Spinal cord (tissue), 10 donors: Measurements from ENCODE around the gene ABCG1. TPM values are rescaled to one million over a fixed set of nuclear protein-coding genes. Genes with fewer than 3 reads are reported as not detected.
A peak's percentile ranks its signal among the peaks of the same experiment; 100 is the strongest.

Experiments
- DNase-seq, 6 donors: peaks; one replicate each; pipeline versions ENCODE4 v3.0.0 to v3.0.0-alpha.2; 2013 to 2015; ENCODE audit warnings: low spot score in 6 of 6, low read depth in 4 of 6
- H3K27ac ChIP-seq: one replicate; pipeline ENCODE4 v1.5.1; 2013; ENCODE audit warnings: low read depth, low read length, control low read depth
- H3K27me3 ChIP-seq: one replicate; pipeline ENCODE4 v1.6.1; 2013; ENCODE audit warnings: low read length; ENCODE audit not compliant: control insufficient read depth, insufficient read depth
- H3K36me3 ChIP-seq: one replicate; pipeline ENCODE4 v1.6.1; 2013; ENCODE audit warnings: low read length; ENCODE audit not compliant: control insufficient read depth, insufficient read depth
- H3K4me1 ChIP-seq: one replicate; pipeline ENCODE4 v1.6.1; 2013; ENCODE audit warnings: low read length; ENCODE audit not compliant: control insufficient read depth, insufficient read depth
- H3K4me3 ChIP-seq: one replicate; pipeline ENCODE4 v1.5.1; 2013; ENCODE audit warnings: low read depth, low read length, control low read depth
- H3K9me3 ChIP-seq: one replicate; pipeline ENCODE4 v1.6.1; 2013; ENCODE audit warnings: low read length; ENCODE audit not compliant: control insufficient read depth, insufficient read depth
- WGBS: methylation state at CpG from one replicate; pipeline ENCODE4 v1.1.5; 2013; ENCODE audit warnings: missing lambda C conversion rate; ENCODE audit not compliant: insufficient coverage; 5-methylcytosine and 5-hydroxymethylcytosine counted together
- long read RNA-seq, 4 donors: transcript quantifications; one replicate each; lab custom pipeline, GENCODE V29; 2026
- polyA plus RNA-seq, 2 donors: library from polyadenylated mRNA; unstranded; fragments of 120-200 nt; gene quantifications; one replicate each; pipeline ENCODE4 v1.2.1, GENCODE V29; 2013; ENCODE audit not compliant: insufficient read length in 2 of 2
- total RNA-seq, 2 donors: library from RNA; depleted of rRNA in 1 of 2; stranded (reverse); fragments of 120-200 nt in 1 of 2; fragments of >200 nt in 1 of 2; gene quantifications; one replicate each; pipeline versions ENCODE4 v1.2.3 to v1.2.4, GENCODE V29; 2013 to 2014
- donor health status: healthy.

ABCG1 gene
- total RNA-seq, result 10 to 100 TPM; 22.5 to 23.4 TPM
- polyA plus RNA-seq, result 10 to 100 TPM; 16.0 to 16.1 TPM
- long read RNA-seq, donor 1, partial matches to known transcripts, result 19 of 23 reads
- long read RNA-seq, donor 1, other reads (novel, unspliced or antisense), result 0 of 23 reads
- long read RNA-seq, donor 2, partial matches to known transcripts, result 0 of 3 reads
- long read RNA-seq, donor 2, other reads (novel, unspliced or antisense), result 0 of 3 reads
- long read RNA-seq, donor 3, partial matches to known transcripts, result 0 of 1 reads
- long read RNA-seq, donor 3, other reads (novel, unspliced or antisense), result 0 of 1 reads
- long read RNA-seq, donor 4, partial matches to known transcripts, result 178 of 179 reads
- long read RNA-seq, donor 4, other reads (novel, unspliced or antisense), result 0 of 179 reads

DNA sequence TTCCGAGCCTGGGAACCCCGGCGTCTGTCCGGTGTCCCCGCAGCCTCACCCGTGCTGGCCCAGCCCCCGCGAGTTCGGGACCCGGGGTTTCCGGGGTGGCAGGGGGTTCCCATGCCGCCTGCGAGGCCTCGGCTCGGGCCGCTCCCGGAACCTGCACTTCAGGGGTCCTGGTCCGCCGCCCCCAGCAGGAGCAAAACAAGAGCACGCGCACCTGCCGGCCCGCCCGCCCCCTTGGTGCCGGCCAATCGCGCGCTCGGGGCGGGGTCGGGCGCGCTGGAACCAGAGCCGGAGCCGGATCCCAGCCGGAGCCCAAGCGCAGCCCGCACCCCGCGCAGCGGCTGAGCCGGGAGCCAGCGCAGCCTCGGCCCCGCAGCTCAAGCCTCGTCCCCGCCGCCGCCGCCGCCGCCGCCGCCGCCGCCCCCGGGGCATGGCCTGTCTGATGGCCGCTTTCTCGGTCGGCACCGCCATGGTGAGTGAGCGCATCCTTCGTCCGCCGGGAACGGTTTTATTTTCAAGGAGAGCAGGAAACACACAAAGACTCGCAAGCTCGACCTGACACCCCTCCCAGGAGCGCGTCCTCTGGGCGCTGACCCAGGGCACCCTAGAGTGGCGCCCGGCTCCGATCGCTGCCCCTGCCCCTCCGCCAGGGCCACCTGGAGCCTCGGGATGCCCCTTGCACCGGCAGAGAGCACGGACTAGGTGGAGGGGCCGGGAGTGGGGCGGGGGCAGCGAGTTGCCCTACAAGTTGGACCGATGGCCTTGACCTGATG lies at the start of gene ABCG1:
TSS of gene ABCG1 (plus strand) at position 305 of the 770 bp plus-strand sequence. CDS start at position 428, 123 bp downstream.
- H3K27ac ChIP-seq, result peak within 1 kb of the TSS; percentile 58
- peaks cover 5% of the 10 kb centered on the region for H3K27me3 ChIP-seq
- WGBS, result under 1% methylated on average over 83 of the region's 83 CpGs
- H3K4me1 ChIP-seq, result peaks cover 37% of the 10 kb centered on the region
- H3K36me3 ChIP-seq, result peaks cover under 1% of the 10 kb centered on the region
- H3K4me3 ChIP-seq, result peak within 1 kb of the TSS; percentile 64
- H3K9me3 ChIP-seq, result no peaks in the 10 kb centered on the region
- DNase-seq, result peak in 2 of 6 donors; percentile 72 to 79

- Histone ChIP-seq H3K27me3 (no peaks in the 10 kb centered on the region), H3K4me1 (peaks cover 16% of the 10 kb centered on the region), H3K27ac (no peak overlapping the region), H3K9me3 (no peaks in the 10 kb centered on the region), H3K4me3 (no peak overlapping the region), H3K36me3 (no peaks in the 10 kb centered on the region)
- no peak for DNase-seq
Measured at GRCh38 chr21:42169758-42170157, 49.2 kb upstream of the ABCG1 start.

DNA sequence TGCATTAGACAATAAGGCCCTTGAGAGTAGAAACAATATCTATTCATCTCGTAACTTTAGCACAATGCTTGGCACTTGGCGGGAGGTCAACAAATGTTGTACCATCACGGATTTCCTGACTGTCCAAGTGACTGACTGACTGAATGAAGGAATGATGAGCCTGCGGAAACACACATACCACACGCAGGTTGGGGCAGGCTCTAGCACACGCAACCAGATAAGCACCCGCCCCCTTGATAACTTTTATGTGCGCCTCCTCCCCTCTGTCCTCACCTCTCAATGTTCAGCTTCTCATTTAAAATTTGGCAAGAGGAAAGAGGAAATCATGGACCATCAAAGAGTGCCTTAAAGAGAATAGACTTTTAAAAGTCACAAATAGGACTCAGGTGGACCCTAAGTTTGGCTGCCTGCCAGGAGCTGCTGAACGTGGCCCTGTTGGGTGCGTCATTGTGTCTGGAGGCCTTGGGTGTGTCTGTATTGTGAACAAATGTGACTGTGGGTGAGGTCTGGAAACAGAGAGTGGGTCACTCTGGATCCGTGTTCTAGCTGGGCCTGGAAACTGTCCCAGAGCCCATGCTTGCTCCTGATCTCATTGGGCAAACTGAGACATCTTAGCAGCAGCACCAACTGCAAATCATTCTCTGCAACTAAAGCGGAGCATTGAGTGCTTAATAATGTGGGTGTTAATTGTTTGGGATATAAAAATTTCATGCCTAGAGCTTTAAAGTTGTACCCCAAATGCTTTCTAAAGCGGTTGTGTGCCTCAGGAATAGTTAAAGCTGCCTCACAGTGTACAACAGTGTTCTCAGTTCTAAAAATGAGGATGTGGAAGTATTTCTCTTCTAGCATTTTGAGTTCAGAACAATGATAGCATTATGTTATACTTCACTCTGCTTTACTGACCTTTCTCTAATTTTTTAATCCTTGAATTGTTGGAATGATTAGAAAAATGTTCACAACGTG lies 47.6 kb upstream of the ABCG1 start:
- Histone ChIP-seq H3K27me3 (no peaks in the 10 kb centered on the region), H3K4me1 (peaks cover 16% of the 10 kb centered on the region), H3K36me3 (no peaks in the 10 kb centered on the region), H3K4me3 (no peak overlapping the region), H3K27ac (peak overlapping the region; percentile 30), H3K9me3 (no peaks in the 10 kb centered on the region)
- no peak for DNase-seq
- 64% methylated on average over 10 of the region's 14 CpGs for WGBS

- Histone ChIP-seq H3K36me3 (no peaks in the 10 kb centered on the region), H3K4me1 (peaks cover 16% of the 10 kb centered on the region), H3K27me3 (no peaks in the 10 kb centered on the region), H3K27ac (no peak overlapping the region), H3K4me3 (no peak overlapping the region), H3K9me3 (no peaks in the 10 kb centered on the region)
- 88% methylated on average over 40 of the region's 40 CpGs for WGBS
- no peak for DNase-seq
Measured at GRCh38 chr21:42172596-42173483, 46.1 kb upstream of the ABCG1 start.

GRCh38 chr21:42174173-42174572 lies 44.8 kb upstream of the ABCG1 start:
- no peak overlapping the region for H3K27ac ChIP-seq
- WGBS, result 93% methylated on average over 2 of the region's 4 CpGs
- DNase-seq, result no peak

DNA sequence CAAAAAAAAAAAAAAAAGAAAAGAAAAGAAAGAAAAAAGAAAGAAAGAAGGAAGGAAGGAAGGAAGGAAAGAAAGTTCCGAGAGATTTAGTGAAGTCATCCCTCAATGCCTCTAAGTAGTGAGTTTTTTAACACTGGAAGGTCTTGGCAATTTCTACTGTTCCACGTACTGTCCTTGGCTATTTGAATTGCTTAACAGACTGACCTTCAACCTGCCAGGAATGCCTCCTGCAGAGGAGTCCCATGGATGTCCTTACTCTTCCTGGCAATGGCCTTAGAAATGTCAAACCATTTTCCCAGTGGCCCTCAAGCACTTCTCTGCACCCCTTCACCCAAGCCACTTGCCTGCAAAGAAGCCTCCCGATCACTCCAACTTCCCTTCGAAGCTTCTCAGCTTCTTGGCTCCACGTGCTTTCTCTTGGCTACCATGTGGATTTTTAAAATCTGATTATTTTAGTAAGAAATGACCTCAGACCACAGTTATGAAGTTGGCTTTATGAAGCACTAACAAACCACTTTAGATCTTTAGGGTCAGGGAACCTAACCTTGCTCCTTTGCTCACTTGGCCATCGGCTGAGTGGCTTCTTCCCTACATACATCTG lies 43.7 kb upstream of the ABCG1 start:
- WGBS, result 85% methylated on average over 2 of the region's 6 CpGs
- DNase-seq, result no peak
- H3K27me3 ChIP-seq, result no peaks in the 10 kb centered on the region
- H3K9me3 ChIP-seq, result no peaks in the 10 kb centered on the region
- H3K36me3 ChIP-seq, result no peaks in the 10 kb centered on the region
- H3K27ac ChIP-seq, result no peak overlapping the region
- peaks cover 20% of the 10 kb centered on the region for H3K4me1 ChIP-seq
- no peak overlapping the region for H3K4me3 ChIP-seq

More at GRCh38 chr21:42174173-42174572, 44.8 kb upstream of the ABCG1 start:
- Histone ChIP-seq H3K9me3 (no peaks in the 10 kb centered on the region), H3K4me3 (no peak overlapping the region), H3K27me3 (no peaks in the 10 kb centered on the region), H3K4me1 (peaks cover 16% of the 10 kb centered on the region), H3K36me3 (no peaks in the 10 kb centered on the region)

DNA sequence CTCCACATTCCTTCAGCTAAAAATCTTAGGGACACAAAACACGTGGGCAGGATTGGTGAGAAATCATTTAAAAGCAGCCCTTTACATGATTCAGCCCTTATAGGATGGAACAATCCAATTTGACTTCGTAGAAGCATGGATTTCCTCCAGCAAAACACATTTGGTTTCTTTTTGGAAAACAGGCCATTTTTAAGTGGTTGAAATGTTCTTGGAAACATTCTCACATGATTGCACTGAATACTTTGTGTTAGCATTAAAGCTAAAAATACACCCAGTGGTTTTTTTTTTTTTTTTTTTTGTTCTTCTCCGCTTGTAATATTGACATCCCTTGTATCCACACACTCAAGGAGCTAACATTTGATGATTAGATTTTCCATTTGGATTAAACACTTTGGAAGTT lies 42.1 kb upstream of the ABCG1 start:
- peak in 1 of 6 donors; percentile 53 for DNase-seq
- Histone ChIP-seq H3K27ac (no peak overlapping the region), H3K36me3 (no peaks in the 10 kb centered on the region), H3K9me3 (no peaks in the 10 kb centered on the region), H3K4me1 (peaks cover 14% of the 10 kb centered on the region), H3K27me3 (no peaks in the 10 kb centered on the region), H3K4me3 (no peak overlapping the region)
- WGBS, result 100% methylated on average over 1 of the region's 3 CpGs

GRCh38 chr21:42179316-42179715 lies 39.6 kb upstream of the ABCG1 start:
- H3K4me1 ChIP-seq, result peaks cover 4% of the 10 kb centered on the region
- no peaks in the 10 kb centered on the region for H3K27me3 ChIP-seq
- WGBS, result 25% methylated on average over 1 of the region's 3 CpGs
- no peak overlapping the region for H3K27ac ChIP-seq
- H3K36me3 ChIP-seq, result no peaks in the 10 kb centered on the region
- H3K9me3 ChIP-seq, result no peaks in the 10 kb centered on the region
- peak in 1 of 6 donors; percentile 44 for DNase-seq
- no peak overlapping the region for H3K4me3 ChIP-seq
